Measurements from ENCODE around the gene MIER3. TPM values are rescaled to one million over a fixed set of nuclear protein-coding genes. Genes with fewer than 3 reads are reported as not detected.

MIER3 gene
- total and polyA plus RNA-seq, 2 of the 13 experiments (the other 11 are each of a cell fraction or from before 2014, with no cell fraction given), result 14.6 to 38.8 TPM

DNA sequence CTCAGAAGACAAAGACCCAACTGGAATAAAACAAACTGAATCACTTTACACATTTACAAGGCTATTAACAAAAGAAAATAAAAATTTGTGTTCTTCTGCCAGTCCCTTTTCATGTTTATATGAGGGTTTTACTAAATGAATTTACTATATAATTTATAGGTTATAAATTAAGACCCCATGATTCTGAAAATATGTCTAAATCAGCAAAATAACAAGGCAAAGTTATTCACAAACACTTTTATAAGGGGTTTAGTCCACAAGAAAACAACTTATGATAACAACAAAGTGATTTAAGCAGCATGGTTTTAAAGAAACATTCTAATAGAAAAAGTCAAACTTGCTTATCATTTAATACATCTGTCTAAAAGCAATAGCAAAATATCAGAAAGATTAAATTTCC lies 4.9 kb downstream of the MIER3 start:
- Histone ChIP-seq H3K27me3 (ENCODE audit: control insufficient read depth in 1 of 2, insufficient read depth in 2 of 2, low read length in 2 of 2) (no peaks in the 10 kb centered on the region; a peak in 1 of 5 replicates), H3K79me2 (ENCODE audit: insufficient read depth, low read length) (peaks cover 23% of the 10 kb centered on the region), H3K36me3 (replicated peaks in 1 of 2; ENCODE audit: control insufficient read depth in 1 of 2, insufficient read depth in 2 of 2, low read length in 2 of 2) (peaks cover 4 to 44% of the 10 kb centered on the region in 2 experiments; a peak in 3 of 5 replicates), H2AFZ (ENCODE audit: low read length) (no peak overlapping the region), H3K9ac (ENCODE audit: insufficient read depth, low read depth, low read length) (no peak overlapping the region), H3K4me2 (ENCODE audit: low read depth, low read length) (no peak overlapping the region), H3K4me1 (ENCODE audit: insufficient read depth, low read length) (peaks cover 12% of the 10 kb centered on the region), H3K4me3 (replicated peaks in 1 of 3; ENCODE audit: insufficient read depth in 1 of 3, low read depth in 2 of 3, low read length in 3 of 3) (no peak overlapping the region; a peak in 1 of 6 replicates), H3K9me3 (ENCODE audit: low read length) (no peaks in the 10 kb centered on the region), H3K27ac (ENCODE audit: extremely low read length, insufficient read depth, low read length) (no peak overlapping the region), H4K20me1 (ENCODE audit: insufficient read depth, low read length) (0 out of 2 replicates have a peak, but pooled peaks cover 7% of the 10 kb centered on the region)
- no peak for FAIRE-seq
- in situ Hi-C loops (cut with HindIII; ENCODE audit: extremely low pct_ligation_motif_present, low pct_unique_long_range_greater_than_20kb), result no loop called here
- no peak for DNase-seq (ENCODE audit: low spot score)
- no peak for ATAC-seq
- CTCF ChIA-PET (ENCODE audit: low intra/inter-chr PET ratio, low total read pairs), result no interaction called here
- POLR2A ChIA-PET, result no interaction called here
- intact Hi-C loops (cut with micrococcal nuclease; ENCODE audit: unreplicated experiment), result no loop called here
- BruUV-seq (replicated peaks), result no TSS peak
- TF ChIP-seq NFKB2 (CRISPR knock-in tag; IDR thresholded peaks at IDR 0.05; ENCODE audit: borderline replicate concordance) (no peak), MAFF (IDR thresholded peaks at IDR 0.05; ENCODE audit: low read depth, low read length) (0 out of 2 replicates have a peak, but pooled peaks have one; percentile 13), ZFAT (CRISPR knock-in tag; conservative IDR thresholded peaks at IDR 0.05) (no peak), ZNF619 (CRISPR knock-in tag; IDR thresholded peaks at IDR 0.05) (no peak), NFRKB (IDR thresholded peaks at IDR 0.05) (no peak), MAFK (conservative IDR thresholded peaks at IDR 0.05 in 1 of 2, IDR thresholded peaks at IDR 0.05 in 1 of 2; ENCODE audit: low read length in 2 of 2) (peak; percentile 17 to 59; a peak in 3 of 4 replicates)
- TF ChIP-seq, protein P1, sequence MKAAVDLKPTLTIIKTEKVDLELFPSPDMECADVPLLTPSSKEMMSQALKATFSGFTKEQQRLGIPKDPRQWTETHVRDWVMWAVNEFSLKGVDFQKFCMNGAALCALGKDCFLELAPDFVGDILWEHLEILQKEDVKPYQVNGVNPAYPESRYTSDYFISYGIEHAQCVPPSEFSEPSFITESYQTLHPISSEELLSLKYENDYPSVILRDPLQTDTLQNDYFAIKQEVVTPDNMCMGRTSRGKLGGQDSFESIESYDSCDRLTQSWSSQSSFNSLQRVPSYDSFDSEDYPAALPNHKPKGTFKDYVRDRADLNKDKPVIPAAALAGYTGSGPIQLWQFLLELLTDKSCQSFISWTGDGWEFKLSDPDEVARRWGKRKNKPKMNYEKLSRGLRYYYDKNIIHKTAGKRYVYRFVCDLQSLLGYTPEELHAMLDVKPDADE (CRISPR knock-in tag; IDR thresholded peaks at IDR 0.05), result no peak

DNA sequence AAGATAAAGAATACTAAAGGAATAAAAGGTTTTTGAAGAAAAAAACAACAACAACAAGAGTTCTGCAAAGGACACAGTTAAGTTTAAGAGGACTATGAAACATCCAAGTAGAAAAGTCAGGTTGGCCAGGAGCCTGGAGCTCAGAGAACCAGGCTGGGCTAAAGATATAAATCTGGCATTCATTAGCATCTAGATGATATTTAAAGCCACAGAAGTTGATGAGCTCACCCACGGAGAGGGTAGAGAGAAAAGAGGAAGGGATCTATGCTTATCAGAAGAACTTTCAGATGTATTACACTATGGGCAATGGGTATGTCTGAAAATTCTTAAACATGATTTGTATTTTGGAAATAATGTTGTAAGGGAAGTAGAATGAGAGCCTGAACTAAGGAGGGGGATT lies 9.9 kb downstream of the MIER3 start:
- H3K79me2 ChIP-seq (ENCODE audit: insufficient read depth, low read length), result no peaks in the 10 kb centered on the region
- ChIA-PET POLR2A (no interaction called here), CTCF (ENCODE audit: low intra/inter-chr PET ratio, low total read pairs) (no interaction called here)
- no peaks in the 10 kb centered on the region for H3K27me3 ChIP-seq (ENCODE audit: control insufficient read depth in 1 of 2, insufficient read depth in 2 of 2, low read length in 2 of 2)
- WGBS (ENCODE audit: low lambda C conversion rate), result 100% methylated on average over 1 of the region's 1 CpG
- no peaks in the 10 kb centered on the region for H3K9me3 ChIP-seq (ENCODE audit: low read length)
- no peak overlapping the region for H3K4me3 ChIP-seq (replicated peaks in 1 of 3; ENCODE audit: insufficient read depth in 1 of 3, low read depth in 2 of 3, low read length in 3 of 3)
- ATAC-seq, result no peak
- no peak for FAIRE-seq
- H3K4me1 ChIP-seq (ENCODE audit: insufficient read depth, low read length), result peaks cover 10% of the 10 kb centered on the region
- H2AFZ ChIP-seq (ENCODE audit: low read length), result no peak overlapping the region
- DNase-seq (ENCODE audit: low spot score), result no peak
- in situ Hi-C loops (cut with HindIII; ENCODE audit: extremely low pct_ligation_motif_present, low pct_unique_long_range_greater_than_20kb) (no loop called here), intact Hi-C loops (cut with micrococcal nuclease; ENCODE audit: unreplicated experiment) (no loop called here)
- BruUV-seq (replicated peaks), result no TSS peak
- no peak overlapping the region for H3K4me2 ChIP-seq (ENCODE audit: low read depth, low read length)
- peaks cover 20 to 76% of the 10 kb centered on the region in 2 experiments for H3K36me3 ChIP-seq (replicated peaks in 1 of 2; ENCODE audit: control insufficient read depth in 1 of 2, insufficient read depth in 2 of 2, low read length in 2 of 2)
- H3K27ac ChIP-seq (ENCODE audit: extremely low read length, insufficient read depth, low read length), result no peak overlapping the region
- H3K9ac ChIP-seq (ENCODE audit: insufficient read depth, low read depth, low read length), result no peak overlapping the region
- no peaks in the 10 kb centered on the region for H4K20me1 ChIP-seq (ENCODE audit: insufficient read depth, low read length)
- no peak for TF ChIP-seq AKAP8 (CRISPR knock-in tag; IDR thresholded peaks at IDR 0.05)
- TF ChIP-seq, protein P2, sequence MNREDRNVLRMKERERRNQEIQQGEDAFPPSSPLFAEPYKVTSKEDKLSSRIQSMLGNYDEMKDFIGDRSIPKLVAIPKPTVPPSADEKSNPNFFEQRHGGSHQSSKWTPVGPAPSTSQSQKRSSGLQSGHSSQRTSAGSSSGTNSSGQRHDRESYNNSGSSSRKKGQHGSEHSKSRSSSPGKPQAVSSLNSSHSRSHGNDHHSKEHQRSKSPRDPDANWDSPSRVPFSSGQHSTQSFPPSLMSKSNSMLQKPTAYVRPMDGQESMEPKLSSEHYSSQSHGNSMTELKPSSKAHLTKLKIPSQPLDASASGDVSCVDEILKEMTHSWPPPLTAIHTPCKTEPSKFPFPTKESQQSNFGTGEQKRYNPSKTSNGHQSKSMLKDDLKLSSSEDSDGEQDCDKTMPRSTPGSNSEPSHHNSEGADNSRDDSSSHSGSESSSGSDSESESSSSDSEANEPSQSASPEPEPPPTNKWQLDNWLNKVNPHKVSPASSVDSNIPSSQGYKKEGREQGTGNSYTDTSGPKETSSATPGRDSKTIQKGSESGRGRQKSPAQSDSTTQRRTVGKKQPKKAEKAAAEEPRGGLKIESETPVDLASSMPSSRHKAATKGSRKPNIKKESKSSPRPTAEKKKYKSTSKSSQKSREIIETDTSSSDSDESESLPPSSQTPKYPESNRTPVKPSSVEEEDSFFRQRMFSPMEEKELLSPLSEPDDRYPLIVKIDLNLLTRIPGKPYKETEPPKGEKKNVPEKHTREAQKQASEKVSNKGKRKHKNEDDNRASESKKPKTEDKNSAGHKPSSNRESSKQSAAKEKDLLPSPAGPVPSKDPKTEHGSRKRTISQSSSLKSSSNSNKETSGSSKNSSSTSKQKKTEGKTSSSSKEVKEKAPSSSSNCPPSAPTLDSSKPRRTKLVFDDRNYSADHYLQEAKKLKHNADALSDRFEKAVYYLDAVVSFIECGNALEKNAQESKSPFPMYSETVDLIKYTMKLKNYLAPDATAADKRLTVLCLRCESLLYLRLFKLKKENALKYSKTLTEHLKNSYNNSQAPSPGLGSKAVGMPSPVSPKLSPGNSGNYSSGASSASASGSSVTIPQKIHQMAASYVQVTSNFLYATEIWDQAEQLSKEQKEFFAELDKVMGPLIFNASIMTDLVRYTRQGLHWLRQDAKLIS (CRISPR knock-in tag; IDR thresholded peaks at IDR 0.05), result no peak
